GM18907 (cell line): Measurements from ENCODE around the gene OGFOD3.

Experiments
- ATAC-seq: cut with Tn5 transposase; IDR thresholded peaks from one replicate; pipeline ENCODE4 v1.9.1; 2021; ENCODE audit warnings: mild to moderate bottlenecking, moderate library complexity; ENCODE audit not compliant: unreplicated experiment

Gene OGFOD3

DNA sequence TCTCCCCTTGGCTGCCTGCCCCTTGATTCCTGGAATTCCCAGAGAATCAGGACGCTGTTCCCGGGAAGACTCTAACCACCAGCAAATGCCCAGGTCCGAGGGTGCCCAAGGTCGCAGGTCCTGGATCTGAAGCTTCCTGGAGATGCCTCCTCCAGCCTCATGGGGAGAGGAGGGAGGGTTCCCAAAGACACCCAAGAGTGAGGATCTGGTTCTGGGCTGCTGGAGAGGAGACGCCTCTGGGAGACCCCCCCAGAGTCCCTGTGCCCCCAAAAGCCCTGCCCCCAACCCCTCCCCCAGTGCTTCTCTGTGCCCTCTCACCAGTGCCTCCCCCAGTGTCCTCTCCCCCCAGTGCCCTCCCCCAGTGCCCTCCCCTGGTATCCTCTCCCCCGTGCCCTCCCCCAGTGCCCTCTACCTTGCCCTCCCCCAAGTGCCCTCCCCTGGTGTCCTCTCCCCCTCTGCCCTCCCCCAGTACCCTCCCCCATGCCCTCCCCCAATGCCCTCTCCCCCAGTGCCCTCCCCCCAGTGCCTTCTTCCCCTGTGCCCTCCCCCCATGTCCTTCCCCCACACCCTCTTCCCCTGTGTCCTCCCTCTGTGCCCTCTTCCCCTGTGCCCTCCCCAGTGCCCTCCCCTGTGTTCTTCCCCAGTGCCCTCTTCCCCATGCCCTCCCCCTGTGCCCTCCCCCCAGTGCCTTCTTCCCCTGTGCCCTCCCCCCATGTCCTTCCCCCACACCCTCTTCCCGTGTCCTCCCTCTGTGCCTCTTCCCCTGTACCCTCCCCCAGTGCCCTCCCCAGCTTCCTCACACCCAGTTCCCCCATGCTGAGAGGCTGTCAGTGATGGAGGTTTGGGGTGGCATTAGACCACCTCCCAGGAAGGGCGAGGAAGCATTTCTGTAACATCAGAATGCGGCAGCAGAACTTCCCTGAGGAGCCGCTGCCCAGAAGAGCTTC lies 78.5 kb downstream of the OGFOD3 start:
- ATAC-seq, result no peak
